Neural progenitor cell (in vitro differentiated cells): ENCODE data around the gene MMEL1. TPM values are rescaled to one million over a fixed set of nuclear protein-coding genes. Genes with fewer than 3 reads are reported as not detected.

Experiments used
- DNase-seq: peaks from one replicate; pipeline ENCODE4 v3.0.0-alpha.2; 2016; ENCODE audit warnings: low spot score
- H2AFZ ChIP-seq: fragments of 200-600 bp; sonication (generic); replicated peaks from 2 replicates; pipeline ENCODE4 v1.6.1; 2016; ENCODE audit warnings: antibody characterized with exemption
- H3F3A ChIP-seq: fragments of 200-600 bp; sonication (generic); 2 replicates; pipeline ENCODE4 v1.6.1; 2016; ENCODE audit warnings: antibody characterized with exemption, low read depth
- H3K27ac ChIP-seq: fragments of 200-600 bp; sonication (generic); 2 replicates; pipeline ENCODE4 v1.5.1; 2016; ENCODE audit warnings: mild to moderate bottlenecking
- H3K27me3 ChIP-seq: fragments of 200-600 bp; sonication (generic); 2 replicates; pipeline ENCODE4 v1.6.1; 2016; ENCODE audit warnings: mild to moderate bottlenecking, moderate library complexity
- H3K36me3 ChIP-seq: fragments of 200-600 bp; sonication (generic); 2 replicates; pipeline ENCODE4 v1.5.1; 2016
- H3K4me1 ChIP-seq: fragments of 200-600 bp; sonication (generic); 2 replicates; pipeline ENCODE4 v1.6.1; 2016; ENCODE audit warnings: mixed run types
- H3K4me2 ChIP-seq: fragments of 200-600 bp; sonication (generic); 2 replicates; pipeline ENCODE4 v1.6.1; 2016
- H3K4me3 ChIP-seq: fragments of 200-600 bp; sonication (generic); 2 replicates; pipeline ENCODE4 v1.5.1; 2016
- H3K79me2 ChIP-seq: fragments of 200-600 bp; sonication (generic); 2 replicates; pipeline ENCODE4 v1.6.1; 2016; ENCODE audit warnings: low read depth
- H3K9ac ChIP-seq: fragments of 200-600 bp; sonication (generic); 2 replicates; pipeline ENCODE4 v1.6.1; 2016
- H3K9me3 ChIP-seq: fragments of 200-600 bp; sonication (generic); 2 replicates; pipeline ENCODE4 v1.5.1; 2016; ENCODE audit warnings: low read depth
- H4K20me1 ChIP-seq: fragments of 200-600 bp; sonication (generic); 2 replicates; pipeline ENCODE4 v1.6.1; 2016; ENCODE audit warnings: low read depth
- H3K27ac Mint-ChIP-seq: 3 replicates; pipeline ENCODE4 v1.8.0; 2021; ENCODE audit warnings: mixed read lengths
- H3K27me3 Mint-ChIP-seq: 2 replicates; pipeline ENCODE4 v1.8.0; 2022; ENCODE audit warnings: low read depth, mild to moderate bottlenecking, inconsistent platforms, moderate library complexity, mixed read lengths; ENCODE audit not compliant: insufficient read depth
- H3K36me3 Mint-ChIP-seq: 3 replicates; pipeline ENCODE4 v1.8.0; 2021; ENCODE audit warnings: mixed read lengths
- H3K4me1 Mint-ChIP-seq: 3 replicates; pipeline ENCODE4 v1.8.0; 2021; ENCODE audit warnings: mixed read lengths
- H3K4me3 Mint-ChIP-seq: 3 replicates; pipeline ENCODE4 v1.8.0; 2021; ENCODE audit warnings: mild to moderate bottlenecking, moderate library complexity, mixed read lengths
- H3K9me3 Mint-ChIP-seq: 3 replicates; pipeline ENCODE4 v1.8.0; 2020; ENCODE audit warnings: mixed read lengths
- EZH2 ChIP-seq: fragments of 200-600 bp; sonication (generic); IDR thresholded peaks from 2 replicates; pipeline ENCODE4 v1.6.1; 2017; ENCODE audit warnings: antibody characterized with exemption, mild to moderate bottlenecking, moderate library complexity
- EZH2phosphoT487 ChIP-seq: fragments of 200-600 bp; sonication (generic); IDR thresholded peaks from 2 replicates; pipeline ENCODE4 v1.6.1; 2017; ENCODE audit warnings: antibody characterized with exemption
- total RNA-seq: library from RNA; depleted of rRNA; stranded (reverse); fragments of >200 nt; gene quantifications from 2 replicates; pipeline ENCODE4 v1.2.3, GENCODE V29; 2015; ENCODE audit warnings: low replicate concordance
- TF ChIP-seq, protein P1 (sequence below): fragments of 200-600 bp; sonication (generic); IDR thresholded peaks from 2 replicates; pipeline ENCODE4 v1.5.1; 2017; ENCODE audit warnings: antibody characterized with exemption, mild to moderate bottlenecking

Gene MMEL1
- total RNA-seq, 1 donor from 2014 or later, result 0.19 TPM

DNA sequence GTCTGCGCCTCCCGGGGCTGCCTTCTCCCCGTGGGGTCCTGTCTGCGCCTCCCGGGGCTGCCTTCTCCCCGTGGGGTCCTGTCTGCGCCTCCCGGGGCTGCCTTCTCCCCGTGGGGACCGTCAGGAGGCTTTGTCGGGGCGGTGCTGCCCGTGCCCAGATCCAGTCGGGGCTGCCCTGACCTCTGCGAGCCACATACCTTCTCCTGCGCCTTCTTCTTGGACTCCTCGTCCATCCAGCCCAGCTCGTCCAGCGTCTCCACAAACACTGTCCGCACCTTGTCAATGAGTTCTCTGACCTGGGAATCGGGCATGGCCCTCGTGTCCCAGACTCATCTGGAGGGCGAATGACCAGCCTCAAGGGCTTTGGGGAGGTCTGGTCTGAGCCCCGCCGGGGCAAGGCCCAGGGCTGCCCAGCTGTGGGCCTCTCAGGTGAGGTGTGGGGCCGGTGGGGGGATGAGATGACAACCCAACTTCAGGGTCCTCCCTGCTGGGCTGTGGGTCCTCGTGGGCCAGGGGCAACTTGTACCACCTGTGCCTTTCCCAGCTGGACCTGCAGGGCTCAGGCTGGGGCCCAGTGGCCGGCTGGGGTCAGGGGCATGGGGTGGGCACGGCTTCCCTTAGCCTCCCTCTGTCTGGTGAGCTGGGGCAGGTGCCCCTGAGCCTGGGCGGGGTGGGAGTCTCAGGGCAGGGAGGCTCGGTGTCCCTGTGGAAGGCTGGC, 36.8 kb downstream of the MMEL1 start:
- H3K4me3 ChIP-seq, result no peak overlapping the region
- no peaks in the 10 kb centered on the region for H3K36me3 ChIP-seq
- no peaks in the 10 kb centered on the region for H3K9me3 ChIP-seq
- H3K4me3 Mint-ChIP-seq, result no peak overlapping the region
- H3K4me1 ChIP-seq, result no peaks in the 10 kb centered on the region
- H3K27me3 ChIP-seq, result peaks cover 8% of the 10 kb centered on the region
- peaks cover 3% of the 10 kb centered on the region for H3K9me3 Mint-ChIP-seq
- H3K27me3 Mint-ChIP-seq, result peaks cover 2% of the 10 kb centered on the region
- peaks cover 3% of the 10 kb centered on the region for H3K4me1 Mint-ChIP-seq
- no peak overlapping the region for H3K4me2 ChIP-seq
- H3K36me3 Mint-ChIP-seq, result no peaks in the 10 kb centered on the region
- H3K79me2 ChIP-seq, result no peaks in the 10 kb centered on the region
- H3F3A ChIP-seq, result no peaks in the 10 kb centered on the region
- H3K9ac ChIP-seq, result no peak overlapping the region
- no peak overlapping the region for H2AFZ ChIP-seq
- H4K20me1 ChIP-seq, result no peaks in the 10 kb centered on the region
- no peak for DNase-seq
- TF ChIP-seq, protein P1, sequence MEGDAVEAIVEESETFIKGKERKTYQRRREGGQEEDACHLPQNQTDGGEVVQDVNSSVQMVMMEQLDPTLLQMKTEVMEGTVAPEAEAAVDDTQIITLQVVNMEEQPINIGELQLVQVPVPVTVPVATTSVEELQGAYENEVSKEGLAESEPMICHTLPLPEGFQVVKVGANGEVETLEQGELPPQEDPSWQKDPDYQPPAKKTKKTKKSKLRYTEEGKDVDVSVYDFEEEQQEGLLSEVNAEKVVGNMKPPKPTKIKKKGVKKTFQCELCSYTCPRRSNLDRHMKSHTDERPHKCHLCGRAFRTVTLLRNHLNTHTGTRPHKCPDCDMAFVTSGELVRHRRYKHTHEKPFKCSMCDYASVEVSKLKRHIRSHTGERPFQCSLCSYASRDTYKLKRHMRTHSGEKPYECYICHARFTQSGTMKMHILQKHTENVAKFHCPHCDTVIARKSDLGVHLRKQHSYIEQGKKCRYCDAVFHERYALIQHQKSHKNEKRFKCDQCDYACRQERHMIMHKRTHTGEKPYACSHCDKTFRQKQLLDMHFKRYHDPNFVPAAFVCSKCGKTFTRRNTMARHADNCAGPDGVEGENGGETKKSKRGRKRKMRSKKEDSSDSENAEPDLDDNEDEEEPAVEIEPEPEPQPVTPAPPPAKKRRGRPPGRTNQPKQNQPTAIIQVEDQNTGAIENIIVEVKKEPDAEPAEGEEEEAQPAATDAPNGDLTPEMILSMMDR, result no peak
- TF ChIP-seq EZH2, result no peak
- H3K27ac Mint-ChIP-seq, result peak overlapping the region; percentile 63
- no peak overlapping the region for H3K27ac ChIP-seq

DNA sequence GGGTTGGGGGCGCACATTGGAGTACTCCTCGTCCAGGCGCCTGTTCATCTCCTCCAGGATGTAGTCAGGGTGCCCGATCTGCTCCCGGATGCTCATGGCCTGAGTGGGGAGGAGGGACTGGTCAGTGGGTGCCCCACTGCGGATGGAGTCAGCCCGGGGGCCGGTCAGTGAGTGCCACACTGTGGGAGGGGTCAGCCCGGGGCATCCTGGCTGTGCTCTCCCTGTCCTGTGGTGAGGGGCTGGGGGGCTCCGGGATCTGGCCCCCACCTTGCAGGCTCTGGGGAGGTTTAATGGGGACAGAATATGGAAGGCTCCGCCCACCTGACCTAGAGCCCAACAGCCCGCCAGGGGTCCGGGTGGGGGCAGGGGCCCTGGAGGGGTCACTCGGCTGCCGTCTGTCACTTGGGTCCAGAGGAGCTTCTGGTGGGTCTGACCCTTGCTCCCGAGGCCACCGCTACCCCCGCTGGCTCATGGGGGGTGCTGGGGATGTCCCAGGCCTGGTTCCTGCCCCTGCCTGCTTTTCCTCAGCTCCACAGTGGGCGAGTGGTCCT, 37.5 kb downstream of the MMEL1 start:
- no peaks in the 10 kb centered on the region for H3K4me1 ChIP-seq
- no peak overlapping the region for H3K4me2 ChIP-seq
- H3K9me3 Mint-ChIP-seq, result peaks cover 3% of the 10 kb centered on the region
- H3K36me3 Mint-ChIP-seq, result no peaks in the 10 kb centered on the region
- no peak overlapping the region for H2AFZ ChIP-seq
- H4K20me1 ChIP-seq, result no peaks in the 10 kb centered on the region
- DNase-seq, result no peak
- H3K4me1 Mint-ChIP-seq, result peaks cover 3% of the 10 kb centered on the region
- TF ChIP-seq, protein P1, result no peak
- TF ChIP-seq EZH2phosphoT487, result no peak
- no peak for TF ChIP-seq EZH2
- peaks cover 2% of the 10 kb centered on the region for H3K27me3 Mint-ChIP-seq
- peaks cover 1% of the 10 kb centered on the region for H3K27me3 ChIP-seq
- H3K27ac Mint-ChIP-seq, result no peak overlapping the region
- no peaks in the 10 kb centered on the region for H3K36me3 ChIP-seq
- H3K4me3 ChIP-seq, result no peak overlapping the region
- H3K4me3 Mint-ChIP-seq, result no peak overlapping the region
- H3F3A ChIP-seq, result no peaks in the 10 kb centered on the region
- no peaks in the 10 kb centered on the region for H3K79me2 ChIP-seq
- H3K9me3 ChIP-seq, result no peaks in the 10 kb centered on the region
- H3K27ac ChIP-seq, result no peak overlapping the region
- H3K9ac ChIP-seq, result no peak overlapping the region

DNA sequence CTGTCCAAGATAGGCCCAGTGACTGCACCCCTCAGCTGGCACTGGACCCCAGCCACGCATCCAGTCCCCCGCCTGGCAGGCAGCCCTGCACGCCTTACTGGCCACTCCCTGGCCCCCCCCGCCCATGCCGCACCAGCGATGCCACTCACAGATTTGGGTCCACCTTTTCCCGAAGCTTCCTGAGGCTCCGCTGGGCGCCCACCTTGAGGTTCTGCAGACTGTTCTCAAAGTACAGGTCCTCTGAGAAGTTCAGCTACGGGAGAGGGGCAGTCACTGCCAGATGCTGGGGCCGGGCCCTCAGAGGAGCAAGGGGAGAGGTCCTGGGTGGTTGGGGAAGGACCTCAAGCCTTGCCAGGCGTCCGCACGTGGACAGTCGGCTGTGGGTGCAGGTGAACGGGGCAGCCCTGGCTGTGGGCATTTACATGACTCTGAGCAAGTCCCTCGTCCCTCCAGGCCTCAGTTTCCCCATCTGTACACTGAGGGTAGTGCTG, 38.1 kb downstream of the MMEL1 start:
- Histone ChIP-seq H4K20me1 (no peaks in the 10 kb centered on the region), H3K9me3 (no peaks in the 10 kb centered on the region), H2AFZ (no peak overlapping the region), H3K27me3 (no peaks in the 10 kb centered on the region), H3K79me2 (no peaks in the 10 kb centered on the region), H3K4me1 (no peaks in the 10 kb centered on the region), H3K9ac (no peak overlapping the region), H3F3A (no peaks in the 10 kb centered on the region), H3K27ac (no peak overlapping the region), H3K4me3 (no peak overlapping the region), H3K36me3 (no peaks in the 10 kb centered on the region), H3K4me2 (no peak overlapping the region)
- peaks cover 3% of the 10 kb centered on the region for H3K4me1 Mint-ChIP-seq
- no peak for DNase-seq
- no peak overlapping the region for H3K27ac Mint-ChIP-seq
- H3K4me3 Mint-ChIP-seq, result no peak overlapping the region
- H3K36me3 Mint-ChIP-seq, result no peaks in the 10 kb centered on the region
- H3K27me3 Mint-ChIP-seq, result peaks cover 2% of the 10 kb centered on the region
- TF ChIP-seq EZH2phosphoT487 (no peak), EZH2 (no peak)
- TF ChIP-seq, protein P1, result no peak
- H3K9me3 Mint-ChIP-seq, result peaks cover 3% of the 10 kb centered on the region
